GM12873 (cell line): Measurements from ENCODE around the gene MYL3.

Experiments used
- TF ChIP-seq, protein P1 (sequence below): IDR thresholded peaks from 2 replicates; pipeline ENCODE4 v1.5.1; 2012; ENCODE audit warnings: low read depth, mild to moderate bottlenecking, moderate library complexity, low read length, control low read depth; ENCODE audit not compliant: insufficient read depth; ENCODE audit errors: missing control alignments

MYL3 gene

DNA sequence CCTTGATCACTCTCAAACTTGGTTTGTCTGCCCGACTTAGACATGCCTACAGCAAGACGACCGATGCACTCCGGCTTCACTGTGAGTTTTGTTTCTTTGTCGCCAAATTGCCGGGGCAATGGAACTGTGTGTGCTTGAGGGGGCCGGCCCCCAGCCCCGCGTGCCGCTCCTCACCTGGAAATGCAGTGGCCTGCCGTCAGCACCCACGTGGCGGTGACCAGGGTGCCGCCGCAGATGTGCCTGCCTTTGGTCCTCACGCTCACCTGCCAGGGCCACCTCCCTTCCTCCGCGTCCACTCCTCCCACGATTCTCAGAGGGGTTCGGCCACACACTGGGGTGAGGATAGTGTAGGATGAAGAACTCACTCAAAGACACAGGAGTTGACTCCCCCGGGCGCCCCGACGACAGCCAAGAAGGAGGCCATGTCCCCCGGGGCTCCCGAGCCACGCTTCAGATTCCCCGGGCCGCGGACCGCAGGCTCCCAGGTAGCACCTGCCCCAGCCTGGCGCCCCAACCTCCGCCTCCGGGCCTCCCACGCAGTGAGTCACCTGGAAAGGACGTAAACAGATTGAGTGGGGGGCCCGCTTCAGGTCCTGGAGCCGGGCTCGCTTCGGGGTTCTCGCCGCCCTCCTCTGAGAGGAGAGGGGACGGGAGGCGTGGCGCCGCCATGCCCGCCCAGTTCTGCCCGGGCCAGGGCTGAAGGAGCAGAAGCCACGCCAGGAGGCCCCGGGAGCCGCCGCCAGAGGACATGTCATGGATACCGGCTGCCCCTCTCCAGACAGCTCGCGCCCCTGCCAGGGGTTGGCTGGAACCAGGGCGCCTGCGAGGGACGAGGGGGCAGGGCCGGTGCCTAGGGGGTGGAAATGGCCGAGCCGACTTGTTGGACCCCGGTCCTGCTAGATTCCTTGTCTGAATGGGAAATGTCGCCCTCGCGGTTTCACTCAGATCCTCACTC is 29.6 kb downstream of the MYL3 start:
- TF ChIP-seq, protein P1, sequence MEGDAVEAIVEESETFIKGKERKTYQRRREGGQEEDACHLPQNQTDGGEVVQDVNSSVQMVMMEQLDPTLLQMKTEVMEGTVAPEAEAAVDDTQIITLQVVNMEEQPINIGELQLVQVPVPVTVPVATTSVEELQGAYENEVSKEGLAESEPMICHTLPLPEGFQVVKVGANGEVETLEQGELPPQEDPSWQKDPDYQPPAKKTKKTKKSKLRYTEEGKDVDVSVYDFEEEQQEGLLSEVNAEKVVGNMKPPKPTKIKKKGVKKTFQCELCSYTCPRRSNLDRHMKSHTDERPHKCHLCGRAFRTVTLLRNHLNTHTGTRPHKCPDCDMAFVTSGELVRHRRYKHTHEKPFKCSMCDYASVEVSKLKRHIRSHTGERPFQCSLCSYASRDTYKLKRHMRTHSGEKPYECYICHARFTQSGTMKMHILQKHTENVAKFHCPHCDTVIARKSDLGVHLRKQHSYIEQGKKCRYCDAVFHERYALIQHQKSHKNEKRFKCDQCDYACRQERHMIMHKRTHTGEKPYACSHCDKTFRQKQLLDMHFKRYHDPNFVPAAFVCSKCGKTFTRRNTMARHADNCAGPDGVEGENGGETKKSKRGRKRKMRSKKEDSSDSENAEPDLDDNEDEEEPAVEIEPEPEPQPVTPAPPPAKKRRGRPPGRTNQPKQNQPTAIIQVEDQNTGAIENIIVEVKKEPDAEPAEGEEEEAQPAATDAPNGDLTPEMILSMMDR, result no peak

DNA sequence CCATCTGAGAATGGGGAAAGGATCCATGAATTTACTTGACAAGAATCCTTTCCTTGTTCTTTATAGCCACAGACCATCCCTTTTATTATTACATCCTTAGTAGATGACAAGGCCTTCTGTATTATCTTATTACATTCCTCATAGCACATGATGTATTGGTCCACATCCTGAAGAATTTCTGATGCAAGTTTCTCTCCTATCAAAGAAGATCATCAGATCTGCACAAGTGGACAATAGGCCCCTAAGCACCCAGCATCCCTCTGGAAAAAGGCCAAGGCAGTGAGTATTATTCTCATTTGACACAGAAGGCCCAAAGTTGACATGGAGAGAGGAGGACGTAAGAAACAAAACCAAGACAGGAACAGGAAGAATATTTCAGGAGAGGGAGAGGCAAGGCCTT is 31.4 kb downstream of the MYL3 start:
- TF ChIP-seq, protein P1, result no peak

DNA sequence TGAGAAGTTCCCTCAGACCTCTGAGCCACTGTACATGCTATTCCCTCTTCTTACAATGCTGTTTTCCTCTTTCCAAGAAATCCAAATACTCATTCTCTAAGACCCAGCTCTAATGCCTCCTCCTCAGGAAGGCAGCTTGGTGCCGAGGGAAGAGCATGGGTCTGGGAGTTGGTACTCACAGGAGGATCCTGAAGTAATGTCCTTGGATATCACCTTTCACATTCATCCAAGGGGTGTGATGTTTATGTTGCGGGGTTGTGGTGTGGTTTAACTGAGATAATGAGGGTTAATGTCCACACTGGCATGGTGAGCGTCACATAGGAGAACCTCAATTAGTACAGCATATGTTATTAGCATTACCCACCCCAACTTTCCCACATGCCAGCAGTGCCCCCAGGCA is 31.9 kb downstream of the MYL3 start:
- TF ChIP-seq, protein P1, result no peak

DNA sequence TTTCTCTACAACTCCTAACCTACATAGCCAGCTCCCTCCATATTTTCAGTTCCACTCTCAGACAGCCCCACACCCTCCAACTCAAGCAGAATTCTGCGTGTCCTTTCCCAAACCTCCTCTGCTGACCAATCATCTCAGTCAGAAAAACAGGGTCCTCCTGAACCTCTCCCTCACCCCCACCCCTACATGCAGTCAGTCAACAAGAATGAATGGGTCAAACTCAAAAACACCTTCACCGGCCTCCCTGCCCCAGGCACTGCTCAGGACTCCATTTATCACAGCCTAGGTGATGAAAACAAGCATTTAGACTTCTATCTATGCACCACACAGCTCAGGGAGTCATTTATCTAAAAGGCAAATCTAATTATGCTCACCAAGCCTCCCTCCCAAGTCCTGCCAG is 32.4 kb downstream of the MYL3 start:
- TF ChIP-seq, protein P1, result no peak

DNA sequence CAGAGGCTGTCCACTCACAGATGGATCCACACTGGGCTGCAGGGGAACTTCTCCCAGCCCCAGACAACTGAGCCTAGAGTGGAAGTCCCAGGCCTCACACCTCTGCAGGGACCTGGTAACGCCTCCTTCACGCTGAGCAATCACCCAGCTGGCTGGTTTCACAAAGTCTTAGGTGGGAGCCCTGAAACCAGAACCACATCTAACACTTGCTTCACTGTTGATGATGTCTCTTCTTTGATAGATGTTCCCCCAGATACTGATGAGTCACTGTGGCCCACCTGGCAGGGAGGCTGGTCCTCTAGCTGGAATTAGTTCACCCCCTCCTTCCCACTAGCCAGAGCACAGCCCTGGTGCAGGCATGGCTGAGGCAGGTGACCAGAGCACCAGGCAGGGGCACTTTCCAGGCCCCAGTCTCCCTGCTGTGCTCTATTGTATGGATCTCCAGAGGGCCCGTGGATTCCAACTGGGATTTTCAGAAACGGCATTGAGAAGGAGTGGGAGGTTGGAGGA is 33.5 kb downstream of the MYL3 start:
- TF ChIP-seq, protein P1, result no peak

DNA sequence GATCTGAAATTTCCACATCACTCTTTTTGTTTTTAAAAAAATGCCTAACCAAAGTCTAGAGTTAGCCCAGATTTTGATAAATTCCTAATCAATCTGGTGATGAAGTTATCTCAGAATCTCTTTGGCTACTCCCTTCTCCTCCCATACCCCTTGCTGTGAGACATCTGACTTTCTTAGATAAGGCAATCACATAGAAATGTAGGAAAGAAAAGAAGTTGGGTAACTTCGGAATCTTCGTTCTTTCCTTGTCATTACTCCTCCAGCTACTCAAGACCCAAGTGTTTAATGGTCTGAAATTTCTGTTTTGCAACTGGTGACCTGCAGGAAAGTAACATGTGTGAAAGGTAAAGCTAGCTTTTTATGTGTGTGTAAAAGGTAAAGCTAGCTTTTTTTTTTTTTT is 37.8 kb downstream of the MYL3 start:
- TF ChIP-seq, protein P1, result no peak

DNA sequence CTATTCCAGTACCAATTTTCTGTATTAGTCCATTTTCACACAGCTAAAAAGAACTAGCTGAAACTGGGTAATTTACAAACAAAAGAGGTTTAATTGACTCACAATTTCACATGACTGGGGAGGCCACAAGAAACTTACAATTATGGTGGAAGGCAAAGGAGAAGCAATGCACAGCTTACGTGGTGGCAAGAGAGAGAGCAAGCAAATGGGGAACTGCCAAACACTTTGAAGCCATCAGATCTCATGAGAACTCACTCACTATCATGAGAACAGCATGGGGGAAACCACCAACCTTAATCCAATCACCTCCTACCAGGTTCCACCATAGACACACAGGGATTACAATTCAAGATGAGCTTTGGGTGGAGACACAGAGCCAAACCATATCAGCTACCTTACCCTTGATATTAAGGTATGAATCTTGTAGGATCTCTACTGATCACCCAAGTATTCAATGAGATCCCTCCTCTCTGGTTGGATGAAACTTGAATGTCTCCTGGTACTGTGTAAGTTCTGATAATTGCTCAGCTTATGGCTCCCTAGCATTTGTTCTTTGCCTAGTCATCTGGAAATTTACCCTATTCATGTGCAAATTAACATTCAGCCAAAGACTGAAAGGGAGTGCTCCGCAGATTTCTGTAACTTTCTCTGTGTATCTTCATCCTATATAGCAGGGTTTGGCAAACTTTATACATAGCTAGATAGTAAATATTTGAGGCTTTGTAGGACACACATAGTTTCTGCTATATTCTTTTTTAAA is 38.9 kb downstream of the MYL3 start:
- TF ChIP-seq, protein P1, result no peak
